Retinal pigment epithelial cell (primary cell): ENCODE measurements around the gene PLEKHG5.
"Not testable (repeated sequence)": the region's sequence is repeated elsewhere in the genome, so short reads cannot be mapped to it uniquely, and the experiment has no call there.

Experiments
- DNase-seq: peaks from one replicate; pipeline ENCODE4 v3.0.0-alpha.2; 2010; ENCODE audit warnings: low read depth
- H3K4me3 ChIP-seq: 2 replicates; pipeline ENCODE4 v1.5.1; 2011; ENCODE audit warnings: mild to moderate bottlenecking, low read length, control low read depth, moderate library complexity
- CTCF ChIP-seq: conservative IDR thresholded peaks from 2 replicates; pipeline ENCODE4 v1.5.1; 2011; ENCODE audit warnings: low read depth, low read length, control low read depth, inconsistent platforms

Gene PLEKHG5

GRCh38 chr1:6440198-6441126 is 51.0 kb downstream of the PLEKHG5 start:
- TF ChIP-seq CTCF = peak; percentile 33
- H3K4me3 ChIP-seq = no peak overlapping the region
- DNase-seq = no peak

GRCh38 chr1:6438047-6438525 is 53.4 kb downstream of the PLEKHG5 start:
- TF ChIP-seq CTCF = peak; percentile 96
- no peak overlapping the region for H3K4me3 ChIP-seq
- no peak for DNase-seq

- peak; percentile 49 for TF ChIP-seq CTCF
- not testable (repeated sequence) for H3K4me3 ChIP-seq, DNase-seq
These were observed 54.3 kb downstream of the PLEKHG5 start for GRCh38 chr1:6437012-6437700.

GRCh38 chr1:6436277-6436676 is 55.2 kb downstream of the PLEKHG5 start:
- DNase-seq, H3K4me3 ChIP-seq: not testable (repeated sequence)

GRCh38 chr1:6435547-6435946 is 55.9 kb downstream of the PLEKHG5 start:
- no peak for DNase-seq
- H3K4me3 ChIP-seq = no peak overlapping the region
- no peak for TF ChIP-seq CTCF

GRCh38 chr1:6435129-6435528 is 56.3 kb downstream of the PLEKHG5 start:
- H3K4me3 ChIP-seq = no peak overlapping the region
- DNase-seq = no peak
- TF ChIP-seq CTCF = no peak

- DNase-seq = no peak
- TF ChIP-seq CTCF = no peak
- no peak overlapping the region for H3K4me3 ChIP-seq
These were observed 57.3 kb downstream of the PLEKHG5 start for GRCh38 chr1:6434186-6434585.

GRCh38 chr1:6431645-6432579 is 59.6 kb downstream of the PLEKHG5 start:
- not testable (repeated sequence) for H3K4me3 ChIP-seq, DNase-seq

- H3K4me3 ChIP-seq = not testable (repeated sequence)
These were observed 61.6 kb downstream of the PLEKHG5 start for GRCh38 chr1:6429660-6430411.

GRCh38 chr1:6428453-6428852 is 63.0 kb downstream of the PLEKHG5 start:
- not testable (repeated sequence) for DNase-seq, H3K4me3 ChIP-seq

More at GRCh38 chr1:6429660-6430411, 61.6 kb downstream of the PLEKHG5 start:
- DNase-seq = not testable (repeated sequence)
